Nephron (organoid): Measurements from ENCODE around the gene UCKL1.

ENCODE experiments used
- H3K27ac Mint-ChIP-seq, 3 experiments: 2 replicates each; pipeline ENCODE4 v1.8.0; 2020; ENCODE audit warnings: mixed read lengths in 3 of 3, mild to moderate bottlenecking in 2 of 3, moderate library complexity in 1 of 3
- H3K27me3 Mint-ChIP-seq: 2 replicates; pipeline ENCODE4 v1.8.0; 2021; ENCODE audit warnings: low read depth, mild to moderate bottlenecking, moderate library complexity, mixed read lengths
- H3K36me3 Mint-ChIP-seq: 2 replicates; pipeline ENCODE4 v1.8.0; 2020; ENCODE audit warnings: low read depth, mixed read lengths
- H3K4me1 Mint-ChIP-seq: 2 replicates; pipeline ENCODE4 v1.8.0; 2020; ENCODE audit warnings: mixed read lengths
- H3K4me3 Mint-ChIP-seq, 3 experiments: 2 replicates each; pipeline ENCODE4 v1.8.0; 2020; ENCODE audit warnings: mild to moderate bottlenecking in 3 of 3, mixed read lengths in 3 of 3, moderate library complexity in 2 of 3
- H3K9me3 Mint-ChIP-seq: 2 replicates; pipeline ENCODE4 v1.8.0; 2020; ENCODE audit warnings: mixed read lengths
- TF ChIP-seq, protein P1 (sequence below), 3 experiments: fragments of 200-600 bp; sonication (generic); IDR thresholded peaks; one replicate each; pipeline ENCODE4 v1.5.0; 2021; ENCODE audit warnings: antibody characterized with exemption in 3 of 3; ENCODE audit not compliant: unreplicated experiment in 3 of 3

The UCKL1 gene

DNA sequence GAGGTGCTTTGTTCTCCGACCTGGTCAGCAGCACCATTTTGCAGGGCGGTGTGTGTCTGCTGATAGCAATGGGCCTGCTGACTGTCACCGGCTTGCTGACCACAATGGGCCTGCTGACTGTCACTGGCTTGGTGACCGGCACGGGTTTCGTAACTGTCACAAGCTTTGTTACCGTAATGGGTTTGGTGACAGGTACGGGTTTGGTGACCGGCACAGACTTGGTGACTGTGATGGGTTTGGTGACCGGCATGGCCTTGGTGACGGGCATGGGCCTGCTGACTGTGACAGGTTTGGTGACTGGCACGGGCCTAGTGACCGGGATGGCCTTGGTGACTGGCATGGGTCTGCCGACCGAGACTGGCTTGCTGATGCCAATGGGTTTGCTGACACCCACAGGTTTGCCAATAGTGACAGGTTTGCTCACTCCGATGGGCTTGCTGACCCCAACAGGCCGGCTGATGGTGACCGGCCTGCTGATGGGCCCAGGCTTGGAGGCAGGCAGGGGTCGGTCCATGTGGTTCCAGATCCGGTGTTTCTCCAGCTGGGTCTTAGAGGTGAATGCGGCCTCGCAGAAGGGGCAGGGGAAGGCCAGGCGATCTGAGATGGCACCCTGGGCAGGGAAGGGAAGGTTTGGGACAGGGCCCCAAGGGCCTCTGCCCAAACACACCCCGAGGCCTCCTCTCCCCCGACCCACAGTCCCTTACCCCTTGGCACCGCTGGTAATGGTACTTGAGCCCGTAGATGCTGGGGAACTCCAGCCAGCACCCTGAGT, 10.1 kb upstream of the UCKL1 start:
- Mint-ChIP-seq H3K9me3 (no peaks in the 10 kb centered on the region), H3K36me3 (peaks cover 14% of the 10 kb centered on the region), H3K27me3 (no peaks in the 10 kb centered on the region), H3K4me3 (peak overlapping the region; percentile 21 to 63 (median 56)), H3K27ac (no peak overlapping the region), H3K4me1 (no peaks in the 10 kb centered on the region)
- TF ChIP-seq, protein P1, sequence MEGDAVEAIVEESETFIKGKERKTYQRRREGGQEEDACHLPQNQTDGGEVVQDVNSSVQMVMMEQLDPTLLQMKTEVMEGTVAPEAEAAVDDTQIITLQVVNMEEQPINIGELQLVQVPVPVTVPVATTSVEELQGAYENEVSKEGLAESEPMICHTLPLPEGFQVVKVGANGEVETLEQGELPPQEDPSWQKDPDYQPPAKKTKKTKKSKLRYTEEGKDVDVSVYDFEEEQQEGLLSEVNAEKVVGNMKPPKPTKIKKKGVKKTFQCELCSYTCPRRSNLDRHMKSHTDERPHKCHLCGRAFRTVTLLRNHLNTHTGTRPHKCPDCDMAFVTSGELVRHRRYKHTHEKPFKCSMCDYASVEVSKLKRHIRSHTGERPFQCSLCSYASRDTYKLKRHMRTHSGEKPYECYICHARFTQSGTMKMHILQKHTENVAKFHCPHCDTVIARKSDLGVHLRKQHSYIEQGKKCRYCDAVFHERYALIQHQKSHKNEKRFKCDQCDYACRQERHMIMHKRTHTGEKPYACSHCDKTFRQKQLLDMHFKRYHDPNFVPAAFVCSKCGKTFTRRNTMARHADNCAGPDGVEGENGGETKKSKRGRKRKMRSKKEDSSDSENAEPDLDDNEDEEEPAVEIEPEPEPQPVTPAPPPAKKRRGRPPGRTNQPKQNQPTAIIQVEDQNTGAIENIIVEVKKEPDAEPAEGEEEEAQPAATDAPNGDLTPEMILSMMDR (IDR thresholded peaks at IDR 0.05; ENCODE audit: unreplicated experiment in 3 of 3) = no peak

- Mint-ChIP-seq H3K4me3 (no peak overlapping the region), H3K27me3 (no peaks in the 10 kb centered on the region), H3K27ac (no peak overlapping the region), H3K9me3 (no peaks in the 10 kb centered on the region), H3K36me3 (peaks cover 14% of the 10 kb centered on the region), H3K4me1 (no peaks in the 10 kb centered on the region)
- TF ChIP-seq, protein P1 (IDR thresholded peaks at IDR 0.05; ENCODE audit: unreplicated experiment in 3 of 3) = no peak
Observed at GRCh38 chr20:63964412-63964811, 8.2 kb upstream of the UCKL1 start.

DNA sequence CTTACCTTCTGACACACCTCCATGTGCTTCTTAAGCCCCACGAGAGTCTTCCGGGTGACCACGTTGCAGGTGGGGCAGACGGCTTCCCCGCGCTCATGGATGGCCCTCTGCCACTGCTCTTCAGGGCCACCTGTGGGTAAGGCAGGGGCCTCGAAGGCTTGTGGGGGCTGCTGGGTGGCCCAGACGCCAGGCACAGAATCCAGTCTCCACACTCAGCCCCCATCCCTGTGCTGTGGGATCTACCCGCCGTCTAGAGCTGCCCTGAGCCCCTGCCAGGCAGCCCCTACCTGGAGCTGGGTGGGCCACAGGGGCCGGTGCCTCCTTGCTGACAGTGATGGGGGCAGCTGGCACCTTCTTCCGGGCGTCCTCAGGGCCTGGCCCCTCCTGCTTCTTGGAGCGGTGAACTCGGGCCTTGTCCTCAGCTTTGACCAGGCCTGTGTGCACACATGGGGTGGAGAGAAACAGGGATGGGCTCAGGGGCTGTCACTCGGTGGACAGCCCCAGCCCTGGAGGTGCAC, 7.6 kb upstream of the UCKL1 start:
- H3K27ac Mint-ChIP-seq = no peak overlapping the region
- H3K4me3 Mint-ChIP-seq = no peak overlapping the region
- H3K27me3 Mint-ChIP-seq = no peaks in the 10 kb centered on the region
- TF ChIP-seq, protein P1 (IDR thresholded peaks at IDR 0.05; ENCODE audit: unreplicated experiment in 3 of 3) = no peak
- H3K36me3 Mint-ChIP-seq = peaks cover 14% of the 10 kb centered on the region
- no peaks in the 10 kb centered on the region for H3K9me3 Mint-ChIP-seq
- H3K4me1 Mint-ChIP-seq = no peaks in the 10 kb centered on the region

GRCh38 chr20:63963348-63963741, 7.1 kb upstream of the UCKL1 start:
- Mint-ChIP-seq H3K9me3 (no peaks in the 10 kb centered on the region), H3K36me3 (peaks cover 14% of the 10 kb centered on the region), H3K27me3 (no peaks in the 10 kb centered on the region), H3K4me3 (no peak overlapping the region), H3K4me1 (no peaks in the 10 kb centered on the region), H3K27ac (no peak overlapping the region)
- TF ChIP-seq, protein P1 (IDR thresholded peaks at IDR 0.05; ENCODE audit: unreplicated experiment in 3 of 3) = no peak

- H3K4me1 Mint-ChIP-seq = no peaks in the 10 kb centered on the region
- H3K36me3 Mint-ChIP-seq = peaks cover 14% of the 10 kb centered on the region
- TF ChIP-seq, protein P1 (IDR thresholded peaks at IDR 0.05; ENCODE audit: unreplicated experiment in 3 of 3) = no peak
- no peak overlapping the region for H3K4me3 Mint-ChIP-seq
- no peaks in the 10 kb centered on the region for H3K27me3 Mint-ChIP-seq
- H3K27ac Mint-ChIP-seq = no peak overlapping the region
- no peaks in the 10 kb centered on the region for H3K9me3 Mint-ChIP-seq
Observed at GRCh38 chr20:63962426-63963347, 6.5 kb upstream of the UCKL1 start.
